Measurements from ENCODE around the gene MNT. TPM values are rescaled to one million over a fixed set of nuclear protein-coding genes. Genes with fewer than 3 reads are reported as not detected.

MNT gene
- polyA plus RNA-seq, 1 experiment = 3.1 TPM

GRCh38 chr17:2388683-2389055, 12.2 kb downstream of the MNT start:
- CTCF ChIA-PET = interaction anchor here (15.4 kb wide), 1 partner anchor 26 kb away, joined by 356 read pairs; no protein-coding TSS in a partner anchor
- Histone ChIP-seq H3K4me3 (ENCODE audit: low read depth, low read length) (no peak overlapping the region), H3K36me3 (ENCODE audit: control insufficient read depth, insufficient read depth, low read length) (peaks cover 14% of the 10 kb centered on the region), H3K27me3 (ENCODE audit: control insufficient read depth, insufficient read depth, low read length) (no peaks in the 10 kb centered on the region)
- TF ChIP-seq CTCF (IDR thresholded peaks at IDR 0.05; ENCODE audit: insufficient read depth, low read depth, low read length) = no peak
- no peak for DNase-seq (ENCODE audit: low read depth)
- POLR2A ChIA-PET = no interaction called here

- ChIA-PET CTCF (interaction anchor here (15.4 kb wide), 1 partner anchor 27 kb away, joined by 356 read pairs; no protein-coding TSS in a partner anchor), POLR2A (no interaction called here)
- no peak for DNase-seq (ENCODE audit: low read depth)
- H3K36me3 ChIP-seq (ENCODE audit: control insufficient read depth, insufficient read depth, low read length) = peaks cover 14% of the 10 kb centered on the region
- H3K4me3 ChIP-seq (ENCODE audit: low read depth, low read length) = no peak overlapping the region
- no peaks in the 10 kb centered on the region for H3K27me3 ChIP-seq (ENCODE audit: control insufficient read depth, insufficient read depth, low read length)
- no peak for TF ChIP-seq CTCF (IDR thresholded peaks at IDR 0.05; ENCODE audit: insufficient read depth, low read depth, low read length)
Observed at GRCh38 chr17:2388020-2388682, 12.7 kb downstream of the MNT start.

- POLR2A ChIA-PET = no interaction called here
- no peaks in the 10 kb centered on the region for H3K27me3 ChIP-seq (ENCODE audit: control insufficient read depth, insufficient read depth, low read length)
- no peak for TF ChIP-seq CTCF (IDR thresholded peaks at IDR 0.05; ENCODE audit: insufficient read depth, low read depth, low read length)
- H3K4me3 ChIP-seq (ENCODE audit: low read depth, low read length) = no peak overlapping the region
- peaks cover 14% of the 10 kb centered on the region for H3K36me3 ChIP-seq (ENCODE audit: control insufficient read depth, insufficient read depth, low read length)
- CTCF ChIA-PET = interaction anchor here (15.4 kb wide), 1 partner anchor 28 kb away, joined by 356 read pairs; no protein-coding TSS in a partner anchor
- DNase-seq (ENCODE audit: low read depth) = no peak
Observed at GRCh38 chr17:2387086-2388019, 13.5 kb downstream of the MNT start.

GRCh38 chr17:2386400-2387085, 14.3 kb downstream of the MNT start:
- no peak for TF ChIP-seq CTCF (IDR thresholded peaks at IDR 0.05; ENCODE audit: insufficient read depth, low read depth, low read length)
- DNase-seq (ENCODE audit: low read depth) = no peak
- Histone ChIP-seq H3K4me3 (ENCODE audit: low read depth, low read length) (no peak overlapping the region), H3K36me3 (ENCODE audit: control insufficient read depth, insufficient read depth, low read length) (peaks cover 14% of the 10 kb centered on the region), H3K27me3 (ENCODE audit: control insufficient read depth, insufficient read depth, low read length) (no peaks in the 10 kb centered on the region)
- ChIA-PET CTCF (interaction anchor here (6.6 to 15.4 kb wide), 2 partner anchors 19 to 28 kb away, joined by 77 to 356 read pairs; no protein-coding TSS in a partner anchor), POLR2A (no interaction called here)

Data from BJ (cell line).